Measurements from ENCODE around the gene PLXND1.

DNA sequence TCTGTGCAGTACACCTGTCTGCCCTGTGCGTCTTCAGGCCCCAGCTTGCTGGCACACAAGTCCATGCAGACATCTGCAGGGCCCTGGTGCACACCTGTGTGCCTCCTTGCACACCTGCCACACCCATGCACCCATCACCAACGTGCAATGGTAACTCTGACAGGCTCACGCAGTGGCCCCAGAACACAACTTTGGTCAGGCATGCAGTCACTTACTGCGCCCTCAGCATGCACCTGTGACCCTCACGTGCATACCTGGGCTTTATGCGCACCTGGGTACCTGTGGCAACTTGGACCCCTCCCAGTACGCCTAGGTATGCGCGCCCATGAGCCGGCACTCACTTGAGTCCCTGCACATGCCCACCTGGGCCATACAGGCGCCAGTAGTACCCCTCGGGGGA lies 1.7 kb downstream of the PLXND1 start:
- TF ChIP-seq, protein P1, sequence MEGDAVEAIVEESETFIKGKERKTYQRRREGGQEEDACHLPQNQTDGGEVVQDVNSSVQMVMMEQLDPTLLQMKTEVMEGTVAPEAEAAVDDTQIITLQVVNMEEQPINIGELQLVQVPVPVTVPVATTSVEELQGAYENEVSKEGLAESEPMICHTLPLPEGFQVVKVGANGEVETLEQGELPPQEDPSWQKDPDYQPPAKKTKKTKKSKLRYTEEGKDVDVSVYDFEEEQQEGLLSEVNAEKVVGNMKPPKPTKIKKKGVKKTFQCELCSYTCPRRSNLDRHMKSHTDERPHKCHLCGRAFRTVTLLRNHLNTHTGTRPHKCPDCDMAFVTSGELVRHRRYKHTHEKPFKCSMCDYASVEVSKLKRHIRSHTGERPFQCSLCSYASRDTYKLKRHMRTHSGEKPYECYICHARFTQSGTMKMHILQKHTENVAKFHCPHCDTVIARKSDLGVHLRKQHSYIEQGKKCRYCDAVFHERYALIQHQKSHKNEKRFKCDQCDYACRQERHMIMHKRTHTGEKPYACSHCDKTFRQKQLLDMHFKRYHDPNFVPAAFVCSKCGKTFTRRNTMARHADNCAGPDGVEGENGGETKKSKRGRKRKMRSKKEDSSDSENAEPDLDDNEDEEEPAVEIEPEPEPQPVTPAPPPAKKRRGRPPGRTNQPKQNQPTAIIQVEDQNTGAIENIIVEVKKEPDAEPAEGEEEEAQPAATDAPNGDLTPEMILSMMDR (IDR thresholded peaks at IDR 0.05) = no peak
- TF ChIP-seq EP300 (IDR thresholded peaks at IDR 0.05) (no peak), POLR2A (IDR thresholded peaks at IDR 0.05) (no peak)
